Right atrium auricular region (tissue), 2 donors: ENCODE measurements around the gene BTG1. TPM values are rescaled to one million over a fixed set of nuclear protein-coding genes. Genes with fewer than 3 reads are reported as not detected.

Source experiments
- DNase-seq: peaks from one replicate; pipeline ENCODE4 v3.0.0-alpha.2; 2019; ENCODE audit warnings: low spot score
- H3K27ac ChIP-seq, 2 donors: fragments of 200-600 bp; sonication (generic); 1 replicate in 1 of 2; 2 replicates in 1 of 2; pipeline ENCODE4 v1.5.1; 2016 to 2019
- H3K27me3 ChIP-seq, 2 donors: fragments of 200-600 bp; sonication (generic); one replicate each; pipeline versions ENCODE4 v1.5.1 to v1.6.0; 2017 to 2019
- H3K36me3 ChIP-seq: fragments of 200-600 bp; sonication (generic); one replicate; pipeline ENCODE4 v1.5.1; 2016
- H3K4me1 ChIP-seq, 2 donors: fragments of 200-600 bp; sonication (generic); one replicate each; pipeline versions ENCODE4 v1.5.1 to v1.6.0; 2017 to 2019
- H3K4me3 ChIP-seq, 2 donors: fragments of 200-600 bp; sonication (generic); 1 replicate in 1 of 2; 2 replicates in 1 of 2; pipeline ENCODE4 v1.5.1; 2017 to 2019; ENCODE audit warnings: mild to moderate bottlenecking in 1 of 2, moderate library complexity in 1 of 2
- H3K9me3 ChIP-seq, 2 donors: fragments of 200-600 bp; sonication (generic); one replicate each; pipeline ENCODE4 v1.5.1; 2019
- CTCF ChIP-seq, 2 donors: fragments of 200-600 bp; sonication (generic); IDR thresholded peaks; one replicate each; pipeline ENCODE4 v1.5.1; 2019; ENCODE audit warnings: antibody characterized with exemption in 2 of 2
- total RNA-seq, 2 donors: library from RNA; depleted of rRNA; stranded (reverse); fragments of >200 nt; gene quantifications; one replicate each; pipeline ENCODE4 v1.1.0, GENCODE V29; 2016

Gene BTG1
- total RNA-seq, 2 donors from 2014 or later: 51.2 to 61.6 TPM

- Histone ChIP-seq H3K9me3 (no peaks in the 10 kb centered on the region), H3K4me1 (peaks cover 0 to 10% of the 10 kb centered on the region in 2 donors), H3K36me3 (peaks cover 54% of the 10 kb centered on the region)
Measured at GRCh38 chr12:92143686-92144630, 1.7 kb downstream of the BTG1 start.

GRCh38 chr12:92143258-92143657 is 2.4 kb downstream of the BTG1 start:
- Histone ChIP-seq H3K36me3 (peaks cover 54% of the 10 kb centered on the region), H3K27me3 (no peaks in the 10 kb centered on the region), H3K9me3 (no peaks in the 10 kb centered on the region), H3K27ac (peak overlapping the region; percentile 99 to 100), H3K4me3 (peak overlapping the region; percentile 84 to 100), H3K4me1 (peaks cover 0 to 11% of the 10 kb centered on the region in 2 donors)
- no peak for DNase-seq
- TF ChIP-seq CTCF (IDR thresholded peaks at IDR 0.05): no peak

More at GRCh38 chr12:92143686-92144630, 1.7 kb downstream of the BTG1 start:
- DNase-seq: peak; percentile 86
- H3K27ac ChIP-seq: peak overlapping the region; percentile 99 to 100
- peak overlapping the region; percentile 84 to 100 for H3K4me3 ChIP-seq
- peak; percentile 43 to 79 for TF ChIP-seq CTCF (IDR thresholded peaks at IDR 0.05)
- no peaks in the 10 kb centered on the region for H3K27me3 ChIP-seq

- Histone ChIP-seq H3K36me3 (peaks cover 54% of the 10 kb centered on the region), H3K27ac (peak overlapping the region; percentile 99 to 100), H3K27me3 (no peaks in the 10 kb centered on the region), H3K4me1 (peaks cover 0 to 20% of the 10 kb centered on the region in 2 donors), H3K9me3 (no peaks in the 10 kb centered on the region), H3K4me3 (peak overlapping the region; percentile 84 to 100)
- no peak for DNase-seq
- no peak for TF ChIP-seq CTCF (IDR thresholded peaks at IDR 0.05)
Measured at GRCh38 chr12:92142251-92142926, 3.3 kb downstream of the BTG1 start.

- Histone ChIP-seq H3K27ac (peak overlapping the region; percentile 99 to 100), H3K4me3 (peak overlapping the region; percentile 84 to 100), H3K9me3 (no peaks in the 10 kb centered on the region), H3K4me1 (peaks cover 0 to 27% of the 10 kb centered on the region in 2 donors), H3K36me3 (peaks cover 54% of the 10 kb centered on the region), H3K27me3 (no peaks in the 10 kb centered on the region)
- no peak for DNase-seq
- TF ChIP-seq CTCF (IDR thresholded peaks at IDR 0.05): no peak
Measured at GRCh38 chr12:92141591-92142121, 4.0 kb downstream of the BTG1 start.

GRCh38 chr12:92140896-92141536 is 4.6 kb downstream of the BTG1 start:
- H3K27ac ChIP-seq: peak overlapping the region; percentile 99 to 100
- TF ChIP-seq CTCF (IDR thresholded peaks at IDR 0.05): no peak

More at GRCh38 chr12:92140896-92141536, 4.6 kb downstream of the BTG1 start:
- H3K4me1 ChIP-seq: peaks cover 0 to 33% of the 10 kb centered on the region in 2 donors
- no peak for DNase-seq
- H3K27me3 ChIP-seq: no peaks in the 10 kb centered on the region
- peak overlapping the region; percentile 84 to 100 for H3K4me3 ChIP-seq
- H3K9me3 ChIP-seq: no peaks in the 10 kb centered on the region
- H3K36me3 ChIP-seq: peaks cover 54% of the 10 kb centered on the region
